ENCODE measurements around the gene D2HGDH.

The D2HGDH gene

GRCh38 chr2:241750076-241750840, 15.8 kb downstream of the D2HGDH start:
- no peaks in the 10 kb centered on the region for H3K27me3 ChIP-seq (ENCODE audit: insufficient read depth, low read length)
- no peak overlapping the region for H3K23ac ChIP-seq (ENCODE audit: low read length)
- no peaks in the 10 kb centered on the region for H3K4me1 ChIP-seq (ENCODE audit: control insufficient read depth in 1 of 2, insufficient read depth in 2 of 2, low read length in 2 of 2)
- DNase-seq, result no peak
- H2BK120ac ChIP-seq (ENCODE audit: insufficient read depth, low read length, poor library complexity), result no peak overlapping the region
- H3K9ac ChIP-seq (ENCODE audit: low read length), result no peak overlapping the region
- no peak overlapping the region for H4K8ac ChIP-seq (ENCODE audit: low read depth, low read length)
- H3K36me3 ChIP-seq (ENCODE audit: control insufficient read depth in 1 of 2, insufficient read depth in 2 of 2, low read length in 2 of 2), result peaks cover 18 to 24% of the 10 kb centered on the region in 2 experiments
- no peak overlapping the region for H3K14ac ChIP-seq (ENCODE audit: low read length)
- no peaks in the 10 kb centered on the region for H3K79me1 ChIP-seq (ENCODE audit: low read length)
- no peak overlapping the region for H3K27ac ChIP-seq (ENCODE audit: low read depth, low read length)
- WGBS (ENCODE audit: extremely low coverage, insufficient coverage, insufficient read length), result no CpG with 5 or more reads among the region's 22 CpGs
- no peak overlapping the region for H4K12ac ChIP-seq (ENCODE audit: low read depth, low read length)
- H3K4me2 ChIP-seq (ENCODE audit: low read length), result no peak overlapping the region
- no peak overlapping the region for H3K4ac ChIP-seq (ENCODE audit: low read depth, low read length)
- H3K18ac ChIP-seq (ENCODE audit: low read length), result no peak overlapping the region
- H2AK5ac ChIP-seq (ENCODE audit: low read length), result no peak overlapping the region
- no peak overlapping the region for H2BK12ac ChIP-seq (ENCODE audit: low read length)
- no peak overlapping the region for H2BK5ac ChIP-seq (ENCODE audit: low read depth, low read length, poor library complexity)
- no peak overlapping the region for H3K4me3 ChIP-seq (ENCODE audit: low read depth, low read length)
- H4K91ac ChIP-seq (ENCODE audit: low read depth, low read length), result no peak overlapping the region
- H3K79me2 ChIP-seq (ENCODE audit: control insufficient read depth, insufficient read depth, low read length, poor library complexity), result no peaks in the 10 kb centered on the region
- H2AFZ ChIP-seq (ENCODE audit: insufficient read depth, low read length, poor library complexity), result no peak overlapping the region
- H3K9me3 ChIP-seq (ENCODE audit: insufficient read depth, low read depth, low read length), result no peaks in the 10 kb centered on the region

GRCh38 chr2:241751152-241751551, 16.7 kb downstream of the D2HGDH start:
- Histone ChIP-seq H3K4me2 (ENCODE audit: low read length) (no peak overlapping the region), H3K4me1 (ENCODE audit: control insufficient read depth in 1 of 2, insufficient read depth in 2 of 2, low read length in 2 of 2) (no peaks in the 10 kb centered on the region), H3K27me3 (ENCODE audit: insufficient read depth, low read length) (no peaks in the 10 kb centered on the region), H2BK120ac (ENCODE audit: insufficient read depth, low read length, poor library complexity) (no peak overlapping the region), H3K9ac (ENCODE audit: low read length) (no peak overlapping the region), H3K79me2 (ENCODE audit: control insufficient read depth, insufficient read depth, low read length, poor library complexity) (no peaks in the 10 kb centered on the region), H3K36me3 (ENCODE audit: control insufficient read depth in 1 of 2, insufficient read depth in 2 of 2, low read length in 2 of 2) (peaks cover 25 to 30% of the 10 kb centered on the region in 2 experiments), H3K27ac (ENCODE audit: low read depth, low read length) (no peak overlapping the region), H2AFZ (ENCODE audit: insufficient read depth, low read length, poor library complexity) (no peak overlapping the region), H3K18ac (ENCODE audit: low read length) (no peak overlapping the region), H3K4ac (ENCODE audit: low read depth, low read length) (no peak overlapping the region), H3K9me3 (ENCODE audit: insufficient read depth, low read depth, low read length) (no peaks in the 10 kb centered on the region), H2BK12ac (ENCODE audit: low read length) (no peak overlapping the region), H3K79me1 (ENCODE audit: low read length) (no peaks in the 10 kb centered on the region), H3K4me3 (ENCODE audit: low read depth, low read length) (no peak overlapping the region), H3K14ac (ENCODE audit: low read length) (no peak overlapping the region), H2AK5ac (ENCODE audit: low read length) (no peak overlapping the region), H4K12ac (ENCODE audit: low read depth, low read length) (no peak overlapping the region), H2BK5ac (ENCODE audit: low read depth, low read length, poor library complexity) (no peak overlapping the region), H4K91ac (ENCODE audit: low read depth, low read length) (no peak overlapping the region), H4K8ac (ENCODE audit: low read depth, low read length) (no peak overlapping the region), H3K23ac (ENCODE audit: low read length) (no peak overlapping the region)
- WGBS (ENCODE audit: extremely low coverage, insufficient coverage, insufficient read length), result no CpG with 5 or more reads among the region's 15 CpGs
- no peak for DNase-seq

- Histone ChIP-seq H3K4me2 (ENCODE audit: low read length) (no peak overlapping the region), H3K36me3 (ENCODE audit: control insufficient read depth in 1 of 2, insufficient read depth in 2 of 2, low read length in 2 of 2) (peaks cover 25 to 31% of the 10 kb centered on the region in 2 experiments), H2BK120ac (ENCODE audit: insufficient read depth, low read length, poor library complexity) (no peak overlapping the region), H2AFZ (ENCODE audit: insufficient read depth, low read length, poor library complexity) (no peak overlapping the region), H3K4me3 (ENCODE audit: low read depth, low read length) (no peak overlapping the region), H3K4ac (ENCODE audit: low read depth, low read length) (no peak overlapping the region), H3K14ac (ENCODE audit: low read length) (no peak overlapping the region), H3K79me1 (ENCODE audit: low read length) (no peaks in the 10 kb centered on the region), H3K27me3 (ENCODE audit: insufficient read depth, low read length) (no peaks in the 10 kb centered on the region), H3K27ac (ENCODE audit: low read depth, low read length) (no peak overlapping the region), H2BK5ac (ENCODE audit: low read depth, low read length, poor library complexity) (no peak overlapping the region), H2AK5ac (ENCODE audit: low read length) (no peak overlapping the region), H2BK12ac (ENCODE audit: low read length) (no peak overlapping the region), H3K9ac (ENCODE audit: low read length) (no peak overlapping the region), H3K23ac (ENCODE audit: low read length) (no peak overlapping the region), H3K9me3 (ENCODE audit: insufficient read depth, low read depth, low read length) (no peaks in the 10 kb centered on the region), H4K12ac (ENCODE audit: low read depth, low read length) (no peak overlapping the region), H4K8ac (ENCODE audit: low read depth, low read length) (no peak overlapping the region), H3K4me1 (ENCODE audit: control insufficient read depth in 1 of 2, insufficient read depth in 2 of 2, low read length in 2 of 2) (no peaks in the 10 kb centered on the region), H3K79me2 (ENCODE audit: control insufficient read depth, insufficient read depth, low read length, poor library complexity) (no peaks in the 10 kb centered on the region), H4K91ac (ENCODE audit: low read depth, low read length) (no peak overlapping the region), H3K18ac (ENCODE audit: low read length) (no peak overlapping the region)
- WGBS (ENCODE audit: extremely low coverage, insufficient coverage, insufficient read length), result no CpG with 5 or more reads among the region's 18 CpGs
- no peak for DNase-seq
These were observed 17.3 kb downstream of the D2HGDH start for GRCh38 chr2:241751776-241752175.

- no CpG with 5 or more reads among the region's 14 CpGs for WGBS (ENCODE audit: extremely low coverage, insufficient coverage, insufficient read length)
- no peak overlapping the region for H2AK5ac ChIP-seq (ENCODE audit: low read length)
- H3K18ac ChIP-seq (ENCODE audit: low read length), result no peak overlapping the region
- H4K91ac ChIP-seq (ENCODE audit: low read depth, low read length), result no peak overlapping the region
- no peak overlapping the region for H3K27ac ChIP-seq (ENCODE audit: low read depth, low read length)
- no peak overlapping the region for H4K12ac ChIP-seq (ENCODE audit: low read depth, low read length)
- H3K4ac ChIP-seq (ENCODE audit: low read depth, low read length), result no peak overlapping the region
- no peaks in the 10 kb centered on the region for H3K79me1 ChIP-seq (ENCODE audit: low read length)
- no peaks in the 10 kb centered on the region for H3K4me1 ChIP-seq (ENCODE audit: control insufficient read depth in 1 of 2, insufficient read depth in 2 of 2, low read length in 2 of 2)
- H3K9ac ChIP-seq (ENCODE audit: low read length), result no peak overlapping the region
- H3K4me2 ChIP-seq (ENCODE audit: low read length), result no peak overlapping the region
- H2BK120ac ChIP-seq (ENCODE audit: insufficient read depth, low read length, poor library complexity), result no peak overlapping the region
- H2BK5ac ChIP-seq (ENCODE audit: low read depth, low read length, poor library complexity), result no peak overlapping the region
- H3K4me3 ChIP-seq (ENCODE audit: low read depth, low read length), result no peak overlapping the region
- DNase-seq, result no peak
- no peak overlapping the region for H2AFZ ChIP-seq (ENCODE audit: insufficient read depth, low read length, poor library complexity)
- H3K36me3 ChIP-seq (ENCODE audit: control insufficient read depth in 1 of 2, insufficient read depth in 2 of 2, low read length in 2 of 2), result peaks cover 25 to 32% of the 10 kb centered on the region in 2 experiments
- H3K14ac ChIP-seq (ENCODE audit: low read length), result no peak overlapping the region
- H2BK12ac ChIP-seq (ENCODE audit: low read length), result no peak overlapping the region
- H3K79me2 ChIP-seq (ENCODE audit: control insufficient read depth, insufficient read depth, low read length, poor library complexity), result no peaks in the 10 kb centered on the region
- H3K9me3 ChIP-seq (ENCODE audit: insufficient read depth, low read depth, low read length), result no peaks in the 10 kb centered on the region
- no peak overlapping the region for H3K23ac ChIP-seq (ENCODE audit: low read length)
- no peak overlapping the region for H4K8ac ChIP-seq (ENCODE audit: low read depth, low read length)
- H3K27me3 ChIP-seq (ENCODE audit: insufficient read depth, low read length), result no peaks in the 10 kb centered on the region
These were observed 17.8 kb downstream of the D2HGDH start for GRCh38 chr2:241752253-241752652.
